NT2/D1 (cell line): ENCODE measurements around the gene RNLS.

Experiments
- SUZ12 ChIP-seq: IDR thresholded peaks from 2 replicates; pipeline ENCODE4 v1.6.1; 2011; ENCODE audit not compliant: insufficient read length, insufficient read depth; ENCODE audit errors: extremely low read depth
- YY1 ChIP-seq: IDR thresholded peaks from 2 replicates; pipeline ENCODE4 v1.6.1; 2011; ENCODE audit not compliant: insufficient read length, insufficient read depth
- ZNF274 ChIP-seq: IDR thresholded peaks from 2 replicates; pipeline ENCODE4 v1.6.1; 2011; ENCODE audit warnings: mild to moderate bottlenecking, low read depth, low read length

- TF ChIP-seq YY1 (no peak), SUZ12 (no peak), ZNF274 (no peak)
Measured at GRCh38 chr10:88528201-88528600, 54.9 kb downstream of the RNLS start.
